Ishikawa (cell line): ENCODE results near the gene FEZF2.
A peak's percentile ranks its signal among the peaks of the same experiment; 100 is the strongest.

Experiments used
- CEBPB ChIP-seq: IDR thresholded peaks from 2 replicates; pipeline ENCODE4 v1.6.1; 2012
- CREB1 ChIP-seq: IDR thresholded peaks from 2 replicates; pipeline ENCODE4 v1.6.1; 2012; ENCODE audit warnings: low read depth
- EGR1 ChIP-seq: IDR thresholded peaks from 2 replicates; pipeline ENCODE4 v1.6.1; 2012
- EP300 ChIP-seq: IDR thresholded peaks from 2 replicates; pipeline ENCODE4 v1.6.1; 2012; ENCODE audit warnings: borderline replicate concordance
- FOXM1 ChIP-seq: IDR thresholded peaks from 2 replicates; pipeline ENCODE4 v1.6.1; 2012; ENCODE audit warnings: low read depth, borderline replicate concordance
- MAX ChIP-seq: IDR thresholded peaks from 2 replicates; pipeline ENCODE4 v1.6.1; 2012
- NFIC ChIP-seq: IDR thresholded peaks from 2 replicates; pipeline ENCODE4 v1.6.1; 2012
- RAD21 ChIP-seq: IDR thresholded peaks from 2 replicates; pipeline ENCODE4 v1.6.1; 2012; ENCODE audit warnings: low read depth
- REST ChIP-seq: IDR thresholded peaks from 2 replicates; pipeline ENCODE4 v1.6.1; 2012; ENCODE audit warnings: low read depth, mild to moderate bottlenecking
- TAF1 ChIP-seq: IDR thresholded peaks from 2 replicates; pipeline ENCODE4 v1.6.1; 2012; ENCODE audit warnings: low read depth, mild to moderate bottlenecking
- TCF12 ChIP-seq: IDR thresholded peaks from 2 replicates; pipeline ENCODE4 v1.6.1; 2012; ENCODE audit warnings: low read depth
- TEAD4 ChIP-seq: IDR thresholded peaks from 2 replicates; pipeline ENCODE4 v1.6.1; 2012
- USF1 ChIP-seq: IDR thresholded peaks from 2 replicates; pipeline ENCODE4 v1.6.1; 2012
- YY1 ChIP-seq: IDR thresholded peaks from 2 replicates; pipeline ENCODE4 v1.6.1; 2012; ENCODE audit warnings: low read depth
- ZBTB7A ChIP-seq: IDR thresholded peaks from 2 replicates; pipeline ENCODE4 v1.6.1; 2012; ENCODE audit warnings: low read depth

FEZF2 gene

GRCh38 chr3:62335196-62335595, 38.2 kb downstream of the FEZF2 start:
- no peak for TF ChIP-seq RAD21
- no peak for TF ChIP-seq ZBTB7A
- TF ChIP-seq TEAD4: no peak
- no peak for TF ChIP-seq YY1
- no peak for TF ChIP-seq NFIC
- TF ChIP-seq TAF1: no peak
- no peak for TF ChIP-seq USF1
- no peak for TF ChIP-seq EP300

- TF ChIP-seq NFIC (no peak), REST (no peak), CEBPB (no peak), MAX (no peak), RAD21 (peak; percentile 29), CREB1 (no peak), YY1 (no peak)
Measured at GRCh38 chr3:62332835-62333244, 40.5 kb downstream of the FEZF2 start.

GRCh38 chr3:62332017-62332416, 41.3 kb downstream of the FEZF2 start:
- TF ChIP-seq FOXM1: no peak
- no peak for TF ChIP-seq CREB1
- TF ChIP-seq CEBPB: no peak

- TF ChIP-seq TEAD4 (no peak), FOXM1 (no peak), NFIC (no peak), TCF12 (no peak), RAD21 (no peak), TAF1 (no peak), CREB1 (no peak), CEBPB (no peak), ZBTB7A (no peak), USF1 (no peak), EP300 (no peak), REST (no peak), MAX (no peak), EGR1 (no peak), YY1 (no peak)
Measured at GRCh38 chr3:62329971-62330370, 43.4 kb downstream of the FEZF2 start.

GRCh38 chr3:62325896-62326295, 47.5 kb downstream of the FEZF2 start:
- TF ChIP-seq USF1 (no peak), MAX (no peak), REST (no peak), TCF12 (no peak), CREB1 (no peak)
